ENCODE results near the gene OPHN1.

GRCh38 chrX:68203211-68203610 is 230.1 kb downstream of the OPHN1 start:
- TF ChIP-seq CTCF (conservative IDR thresholded peaks at IDR 0.05; ENCODE audit: low read depth, low read length) (no peak), EZH2 (IDR thresholded peaks at IDR 0.05; ENCODE audit: borderline replicate concordance, low read depth, low read length, poor library complexity, severe bottlenecking) (no peak)

Data from A673 (cell line).